ENCODE results near the gene ZNF385C.
A peak's percentile ranks its signal among the peaks of the same experiment; 100 is the strongest.
"Not testable (repeated sequence)": the region's sequence is repeated elsewhere in the genome, so short reads cannot be mapped to it uniquely, and the experiment has no call there.

The ZNF385C gene, protein sequence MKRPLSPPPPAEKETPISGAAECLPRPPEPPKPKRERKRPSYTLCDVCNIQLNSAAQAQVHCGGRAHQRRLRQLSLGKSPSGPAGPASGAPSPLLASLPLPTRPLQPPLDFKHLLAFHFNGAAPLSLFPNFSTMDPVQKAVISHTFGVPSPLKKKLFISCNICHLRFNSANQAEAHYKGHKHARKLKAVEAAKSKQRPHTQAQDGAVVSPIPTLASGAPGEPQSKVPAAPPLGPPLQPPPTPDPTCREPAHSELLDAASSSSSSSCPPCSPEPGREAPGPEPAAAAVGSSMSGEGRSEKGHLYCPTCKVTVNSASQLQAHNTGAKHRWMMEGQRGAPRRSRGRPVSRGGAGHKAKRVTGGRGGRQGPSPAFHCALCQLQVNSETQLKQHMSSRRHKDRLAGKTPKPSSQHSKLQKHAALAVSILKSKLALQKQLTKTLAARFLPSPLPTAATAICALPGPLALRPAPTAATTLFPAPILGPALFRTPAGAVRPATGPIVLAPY

DNA sequence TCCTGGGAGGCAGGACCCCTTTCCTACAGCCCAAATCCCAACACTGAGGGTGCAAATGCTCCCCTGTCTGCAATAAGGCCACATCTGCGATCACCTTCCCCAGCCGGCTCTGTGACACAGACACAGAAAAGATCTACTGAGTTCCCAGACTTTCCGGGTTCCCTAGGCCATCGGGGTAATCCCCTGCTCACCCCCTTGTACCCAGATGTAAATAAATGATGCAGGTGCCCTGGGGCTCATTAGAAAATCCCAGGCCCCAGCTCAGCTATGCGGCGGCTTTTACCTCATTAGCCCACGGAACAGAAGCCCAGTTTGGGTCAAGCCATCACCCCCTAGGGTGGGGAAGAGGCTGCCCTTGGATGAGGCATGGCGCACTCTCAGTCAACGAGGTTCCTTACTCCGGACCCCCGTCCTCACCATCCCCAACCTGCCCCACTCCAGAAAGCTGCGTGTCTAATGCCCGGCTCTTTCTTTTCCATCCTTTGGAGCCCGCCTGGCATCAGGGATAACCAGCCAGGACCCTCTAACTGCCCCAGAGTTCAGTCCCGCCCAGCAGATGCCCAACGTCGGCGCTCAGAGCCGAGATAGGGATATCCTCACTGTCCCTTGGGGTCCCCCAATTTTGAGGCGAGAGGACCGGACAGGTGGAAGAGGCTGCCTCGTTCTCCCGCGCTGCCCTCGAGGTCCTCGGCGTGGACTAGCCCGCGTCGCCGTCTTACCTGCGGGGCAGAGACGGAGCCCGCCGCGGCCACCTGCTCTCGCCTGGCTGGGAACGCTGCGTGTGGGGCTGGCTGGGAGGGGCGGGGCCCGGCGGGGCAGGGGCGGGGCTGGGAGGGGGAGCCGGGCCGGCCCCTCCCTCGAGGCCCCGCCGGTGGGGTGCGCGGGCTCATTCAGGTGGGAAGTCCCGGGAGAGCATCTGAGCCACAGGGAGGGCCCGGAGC is at the start of gene ZNF385C:
Gene ZNF385C (minus strand): TSS at position 783 of the 941 bp plus-strand sequence. CDS start 35,417 bp downstream, outside the sequence.
- DNase-seq: no peak

- DNase-seq: no peak
Measured at GRCh38 chr17:42146911-42147607, 48.8 kb upstream of the ZNF385C start.

GRCh38 chr17:42143138-42143537 is 44.9 kb upstream of the ZNF385C start:
- not testable (repeated sequence) for DNase-seq

DNA sequence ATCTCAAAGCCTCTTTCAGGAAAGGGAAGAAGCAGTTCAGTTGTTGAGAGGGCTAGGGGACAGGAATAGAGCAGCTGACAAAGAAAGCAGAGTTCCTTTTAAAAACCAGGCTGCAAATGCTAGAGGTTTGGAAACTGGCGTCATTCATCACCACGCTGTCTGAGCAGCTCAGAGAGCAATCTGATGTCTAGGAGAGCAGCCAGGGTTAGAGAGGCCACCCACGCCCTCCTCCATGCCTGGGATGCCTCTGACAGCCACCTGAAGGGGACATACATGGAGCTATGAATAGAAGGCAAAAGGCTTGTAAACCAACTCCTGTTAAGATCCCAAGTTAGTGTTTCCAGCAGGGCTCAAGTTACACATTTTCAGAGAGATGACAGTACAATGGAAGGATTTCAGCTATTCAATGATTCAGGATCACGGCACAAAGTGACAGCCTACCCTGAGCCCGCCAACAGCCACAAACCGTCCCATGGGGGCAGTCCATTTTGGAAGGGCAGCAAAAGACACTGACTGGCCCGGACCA is 44.2 kb upstream of the ZNF385C start:
- no peak for DNase-seq

DNA sequence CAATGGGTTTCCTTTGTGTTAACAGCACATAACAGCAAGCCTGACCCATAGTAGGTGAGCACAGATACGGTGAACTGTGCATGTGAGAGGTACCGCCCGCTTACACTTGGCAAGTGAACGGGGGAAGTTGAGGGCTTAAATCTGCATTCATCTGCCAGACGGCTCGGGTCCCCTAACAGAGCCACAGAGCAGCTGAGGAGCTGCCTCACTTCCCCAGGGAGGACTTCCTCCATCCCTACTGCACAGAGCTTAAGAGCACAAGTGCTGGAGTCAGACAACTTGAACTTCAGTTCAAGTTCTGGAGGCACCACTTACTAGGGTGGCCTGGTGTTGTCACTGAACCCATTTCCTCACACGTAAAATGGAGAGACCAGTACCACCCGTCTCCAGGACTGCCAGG is 43.1 kb upstream of the ZNF385C start:
- DNase-seq: no peak

GRCh38 chr17:42140690-42141089 is 42.4 kb upstream of the ZNF385C start:
- DNase-seq: not testable (repeated sequence)

- DNase-seq: no peak
Measured at GRCh38 chr17:42138749-42139492, 40.6 kb upstream of the ZNF385C start.

DNA sequence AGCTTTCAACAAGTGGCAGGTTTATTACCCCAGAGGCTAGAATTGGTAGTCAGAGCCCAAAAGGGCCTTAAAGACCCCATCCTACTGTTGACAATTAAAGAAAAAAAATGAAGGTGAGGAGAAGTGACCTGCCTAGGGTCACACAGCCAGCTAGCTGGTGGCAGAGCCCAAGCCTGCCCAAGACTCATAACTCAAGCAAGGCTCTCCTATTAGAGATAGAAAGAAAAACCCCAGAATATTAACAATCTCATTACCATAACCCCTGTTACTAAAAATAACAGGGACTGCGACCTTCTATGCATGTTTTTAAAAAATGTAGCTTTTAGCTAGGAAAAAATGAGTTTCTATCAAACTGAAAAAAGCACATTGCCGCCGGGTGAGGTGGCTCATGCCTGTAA is 38.4 kb upstream of the ZNF385C start:
- DNase-seq: no peak

- no peak for DNase-seq
Measured at GRCh38 chr17:42135664-42136653, 37.7 kb upstream of the ZNF385C start.

DNA sequence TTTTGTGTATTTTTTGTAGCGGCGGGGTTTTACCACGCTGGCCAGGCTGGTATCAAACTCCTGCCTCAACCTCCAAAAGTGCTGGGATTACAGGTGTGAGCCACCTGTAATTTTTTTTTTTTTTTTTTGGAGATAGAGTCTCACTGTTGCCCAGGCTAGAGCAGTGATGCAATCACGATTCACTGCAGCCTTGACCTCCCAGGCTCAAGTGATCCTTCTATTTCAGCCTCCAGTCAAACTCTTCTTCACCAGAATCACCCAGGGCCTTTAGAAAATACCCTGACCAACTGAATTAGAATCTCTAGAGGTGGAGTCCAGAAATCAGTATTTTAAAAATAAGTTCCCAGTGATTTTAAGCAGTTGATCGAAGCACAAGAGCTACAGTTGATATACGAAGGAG is 36.9 kb upstream of the ZNF385C start:
- DNase-seq: no peak

DNA sequence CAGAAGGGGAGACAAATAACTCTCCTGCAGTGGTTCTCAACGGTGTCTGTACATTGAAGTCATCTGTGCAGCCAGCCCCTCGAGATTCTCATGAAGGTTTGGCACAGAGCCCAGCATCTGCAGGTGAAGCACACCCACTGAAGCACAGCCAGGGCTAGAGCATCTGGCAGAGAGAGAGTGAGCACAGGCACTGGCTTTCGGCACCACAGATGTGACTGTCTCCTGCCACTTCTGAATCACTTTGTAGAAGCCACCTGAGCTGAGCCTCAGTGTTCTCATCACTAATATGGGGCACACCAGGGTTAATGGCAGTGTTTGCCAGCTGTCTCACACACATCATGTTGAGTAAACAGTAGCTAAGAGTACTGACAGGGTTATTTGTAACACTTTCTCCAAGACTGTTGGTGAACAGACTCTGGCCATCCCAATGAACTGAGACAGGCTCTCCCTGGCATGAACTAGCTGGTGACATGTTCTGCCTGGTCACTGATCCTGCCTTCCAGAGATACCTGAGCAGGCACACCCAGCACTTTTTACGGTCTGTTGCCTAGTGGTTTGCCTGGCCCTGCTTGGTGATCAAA is 35.3 kb upstream of the ZNF385C start:
- DNase-seq: peak; percentile 76 to 81

GRCh38 chr17:42132941-42133340 is 34.7 kb upstream of the ZNF385C start:
- peak; percentile 81 to 84 for DNase-seq

DNA sequence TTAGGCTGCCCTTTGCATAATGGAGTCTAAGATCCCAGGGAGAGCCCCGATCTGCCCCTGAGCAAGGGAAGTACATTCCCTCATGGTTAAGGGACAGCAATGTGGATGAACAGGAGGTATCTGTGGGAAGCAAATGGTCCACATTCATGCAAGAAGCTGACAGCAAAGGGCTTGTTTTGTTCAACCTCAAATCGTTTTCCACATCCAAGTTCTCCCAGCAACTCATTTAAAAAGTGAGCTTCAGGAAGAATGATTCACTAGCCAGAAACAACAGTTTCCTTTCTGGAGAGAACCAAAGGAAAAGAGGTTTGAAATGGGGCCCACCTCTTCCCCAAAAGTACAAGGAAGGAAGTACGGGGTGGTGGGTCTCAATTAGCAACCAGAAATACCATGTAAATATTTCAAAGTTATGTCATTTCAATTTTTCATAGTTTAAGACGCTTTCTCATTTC is 33.7 kb upstream of the ZNF385C start:
- DNase-seq: no peak

DNA sequence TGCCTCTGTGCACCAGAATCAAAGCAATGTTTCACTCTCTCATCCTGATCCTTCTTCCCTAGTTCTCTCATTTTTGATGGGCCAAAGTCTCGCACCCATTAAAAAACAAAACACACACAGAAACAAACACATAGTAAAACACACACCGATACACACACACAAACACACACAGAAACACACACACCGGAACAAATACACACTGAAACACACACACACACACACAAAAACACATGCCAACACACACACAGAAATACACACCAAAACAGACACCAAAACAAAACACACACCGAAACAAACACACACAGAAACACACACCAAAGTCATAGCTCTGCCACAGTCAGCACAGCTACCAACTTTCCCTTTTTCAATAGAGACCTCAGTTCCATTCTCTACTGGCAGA is 33.0 kb upstream of the ZNF385C start:
- DNase-seq: no peak

DNA sequence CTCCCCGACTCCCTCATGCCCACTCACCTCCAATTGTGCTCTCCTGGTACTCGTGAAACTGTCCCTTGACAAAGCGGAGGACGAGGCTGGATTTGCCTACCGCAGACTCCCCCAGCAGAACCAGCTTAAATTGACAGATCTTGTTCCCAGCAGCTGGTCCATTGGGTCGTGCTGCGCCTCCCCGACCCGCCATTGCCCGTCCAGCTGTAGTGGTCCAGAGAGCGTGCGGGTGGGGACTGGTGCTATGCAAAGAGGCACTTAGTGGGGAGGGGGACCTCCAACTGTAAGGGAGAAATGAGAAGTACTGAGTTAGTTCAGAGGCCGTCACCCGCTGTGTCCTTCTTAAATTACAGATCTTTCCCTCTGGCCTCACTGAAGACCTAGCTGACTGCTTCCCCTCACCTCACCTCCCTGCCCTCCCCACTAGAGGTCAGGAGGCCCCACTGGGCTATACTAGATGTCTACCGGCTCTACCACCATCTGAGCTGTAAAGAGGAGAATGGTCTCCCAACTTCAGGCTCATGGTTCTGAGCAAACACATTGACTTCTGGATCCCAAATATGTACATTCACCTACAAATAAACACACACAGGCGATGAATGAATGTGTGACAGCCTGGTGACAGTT is 32.1 kb upstream of the ZNF385C start:
- DNase-seq: no peak

DNA sequence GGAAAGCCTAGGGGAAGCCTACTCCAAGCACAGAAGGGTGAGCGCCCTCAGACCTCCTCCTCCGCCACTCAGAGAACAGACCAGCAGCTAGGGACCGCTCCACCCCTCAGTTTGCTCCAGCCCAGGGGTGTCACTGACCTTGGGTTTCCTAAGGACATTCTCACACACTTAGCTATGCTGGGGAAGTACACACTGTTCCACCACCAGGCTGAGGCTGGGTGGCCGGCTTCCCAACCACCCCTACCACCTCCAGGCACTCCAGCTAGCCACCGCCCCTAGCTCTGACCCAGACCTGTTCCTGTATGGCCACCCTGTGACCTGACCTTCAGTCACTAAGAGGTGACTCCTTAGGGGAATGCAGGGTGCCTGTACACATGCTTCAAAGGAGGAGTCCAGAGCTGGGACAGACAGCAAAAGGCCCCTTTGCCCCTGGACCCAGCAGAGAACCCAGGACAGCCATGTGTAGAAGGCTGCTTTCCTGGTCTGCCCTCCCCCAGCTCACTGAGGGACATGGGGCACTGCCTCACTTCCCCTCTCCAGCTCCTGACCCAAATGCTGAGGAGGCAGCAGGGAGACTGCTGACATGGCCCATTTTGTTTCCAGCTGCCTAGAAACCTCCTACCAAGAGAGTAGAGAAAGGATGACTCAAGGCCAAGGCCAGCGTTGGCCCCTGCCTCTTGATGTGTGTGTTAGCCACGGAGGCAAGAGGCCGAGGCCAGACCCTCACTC is 31.0 kb upstream of the ZNF385C start:
- DNase-seq: no peak

- DNase-seq: no peak
Measured at GRCh38 chr17:42127414-42127813, 29.1 kb upstream of the ZNF385C start.

GRCh38 chr17:42126836-42127235 is 28.6 kb upstream of the ZNF385C start:
- DNase-seq: no peak

GRCh38 chr17:42125565-42125964 is 27.3 kb upstream of the ZNF385C start:
- DNase-seq: no peak

Data from NCI-H187 (cell line).